GM11168 (cell line): Measurements from ENCODE around the gene ANKS1B.
"Not testable (repeated sequence)": the region's sequence is repeated elsewhere in the genome, so short reads cannot be mapped to it uniquely, and the experiment has no call there.

Experiments used
- in situ Hi-C: fragments of 300-500 bp; cut with MboI; formaldehyde crosslinking; loops from one replicate; pipeline ENCODE4 v1.12.0; 2022; ENCODE audit warnings: low sequenced_read_pairs; ENCODE audit not compliant: unreplicated experiment

ANKS1B gene

GRCh38 chr12:99618657-99619056 lies 366.1 kb downstream of the ANKS1B start:
- in situ Hi-C loops: loop anchor here (25.0 kb wide), 1 partner anchor 581 kb away; no protein-coding TSS in a partner anchor

GRCh38 chr12:99611599-99611998 lies 373.1 kb downstream of the ANKS1B start:
- in situ Hi-C loops: loop anchor here (25.0 kb wide), 1 partner anchor 574 kb away; no protein-coding TSS in a partner anchor

- in situ Hi-C loops: loop anchor here (25.0 kb wide), 1 partner anchor 574 kb away; no protein-coding TSS in a partner anchor
Measured at GRCh38 chr12:99611117-99611516, 373.6 kb downstream of the ANKS1B start.

- in situ Hi-C loops: loop anchor here (25.0 kb wide), 1 partner anchor 572 kb away; no protein-coding TSS in a partner anchor
Measured at GRCh38 chr12:99609455-99610181, 375.1 kb downstream of the ANKS1B start.

GRCh38 chr12:99600388-99600787 lies 384.3 kb downstream of the ANKS1B start:
- in situ Hi-C loops: loop anchor here (25.0 kb wide), 1 partner anchor 563 kb away; no protein-coding TSS in a partner anchor

GRCh38 chr12:99598785-99599184 lies 386.0 kb downstream of the ANKS1B start:
- in situ Hi-C loops: no loop called here

GRCh38 chr12:99596762-99597161 lies 388.0 kb downstream of the ANKS1B start:
- in situ Hi-C loops: no loop called here

GRCh38 chr12:99577125-99577524 lies 407.6 kb downstream of the ANKS1B start:
- in situ Hi-C loops: not testable (repeated sequence)

- in situ Hi-C loops: no loop called here
Measured at GRCh38 chr12:99573980-99574379, 410.8 kb downstream of the ANKS1B start.

GRCh38 chr12:99567072-99567471 lies 417.7 kb downstream of the ANKS1B start:
- in situ Hi-C loops: no loop called here

GRCh38 chr12:99558109-99558508 lies 426.6 kb downstream of the ANKS1B start:
- in situ Hi-C loops: no loop called here

GRCh38 chr12:99553461-99553860 lies 431.3 kb downstream of the ANKS1B start:
- in situ Hi-C loops: no loop called here

- in situ Hi-C loops: no loop called here
Measured at GRCh38 chr12:99552022-99552421, 432.7 kb downstream of the ANKS1B start.

- in situ Hi-C loops: no loop called here
Measured at GRCh38 chr12:99549651-99550050, 435.1 kb downstream of the ANKS1B start.

GRCh38 chr12:99549196-99549595 lies 435.5 kb downstream of the ANKS1B start:
- in situ Hi-C loops: no loop called here

- in situ Hi-C loops: no loop called here
Measured at GRCh38 chr12:99544457-99544856, 440.3 kb downstream of the ANKS1B start.

GRCh38 chr12:99529966-99530365 lies 454.8 kb downstream of the ANKS1B start:
- in situ Hi-C loops: no loop called here

GRCh38 chr12:99528478-99528877 lies 456.3 kb downstream of the ANKS1B start:
- in situ Hi-C loops: no loop called here

GRCh38 chr12:99523853-99524252 lies 460.9 kb downstream of the ANKS1B start:
- in situ Hi-C loops: no loop called here

GRCh38 chr12:99522456-99522855 lies 462.3 kb downstream of the ANKS1B start:
- in situ Hi-C loops: no loop called here

GRCh38 chr12:99521664-99522063 lies 463.1 kb downstream of the ANKS1B start:
- in situ Hi-C loops: no loop called here

GRCh38 chr12:99513066-99513465 lies 471.7 kb downstream of the ANKS1B start:
- in situ Hi-C loops: no loop called here
